ENCODE results near the gene MMS19.

Gene MMS19

DNA sequence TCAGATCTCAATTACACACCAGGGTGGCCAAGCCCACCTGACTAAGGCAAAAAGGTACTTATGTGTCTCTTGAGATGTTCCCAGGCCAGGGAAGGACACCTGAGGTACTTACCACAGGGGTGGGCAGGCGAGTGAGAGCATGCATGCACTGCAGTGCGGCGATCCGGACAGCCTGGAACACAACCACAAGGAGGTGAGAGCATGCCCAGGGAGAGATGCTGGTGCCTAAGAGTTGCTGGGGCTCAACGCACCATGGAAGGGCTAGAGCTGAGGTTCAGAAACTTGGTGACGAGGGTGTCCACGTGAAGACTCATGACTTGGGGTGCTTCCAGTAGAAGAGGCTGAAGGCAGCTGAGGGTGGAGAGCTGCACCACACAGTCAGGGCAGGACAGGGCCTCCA, 39.1 kb downstream of the MMS19 start:
- H3K36me3 ChIP-seq (ENCODE audit: control insufficient read depth, low read length), result peaks cover 95% of the 10 kb centered on the region
- H3K79me2 ChIP-seq (ENCODE audit: control insufficient read depth, low read length), result no peaks in the 10 kb centered on the region
- H3K27ac ChIP-seq (ENCODE audit: low read depth, low read length), result no peak overlapping the region
- TF ChIP-seq EZH2phosphoT487 (IDR thresholded peaks at IDR 0.05; ENCODE audit: borderline replicate concordance, low read length), result no peak
- TF ChIP-seq, protein P1, sequence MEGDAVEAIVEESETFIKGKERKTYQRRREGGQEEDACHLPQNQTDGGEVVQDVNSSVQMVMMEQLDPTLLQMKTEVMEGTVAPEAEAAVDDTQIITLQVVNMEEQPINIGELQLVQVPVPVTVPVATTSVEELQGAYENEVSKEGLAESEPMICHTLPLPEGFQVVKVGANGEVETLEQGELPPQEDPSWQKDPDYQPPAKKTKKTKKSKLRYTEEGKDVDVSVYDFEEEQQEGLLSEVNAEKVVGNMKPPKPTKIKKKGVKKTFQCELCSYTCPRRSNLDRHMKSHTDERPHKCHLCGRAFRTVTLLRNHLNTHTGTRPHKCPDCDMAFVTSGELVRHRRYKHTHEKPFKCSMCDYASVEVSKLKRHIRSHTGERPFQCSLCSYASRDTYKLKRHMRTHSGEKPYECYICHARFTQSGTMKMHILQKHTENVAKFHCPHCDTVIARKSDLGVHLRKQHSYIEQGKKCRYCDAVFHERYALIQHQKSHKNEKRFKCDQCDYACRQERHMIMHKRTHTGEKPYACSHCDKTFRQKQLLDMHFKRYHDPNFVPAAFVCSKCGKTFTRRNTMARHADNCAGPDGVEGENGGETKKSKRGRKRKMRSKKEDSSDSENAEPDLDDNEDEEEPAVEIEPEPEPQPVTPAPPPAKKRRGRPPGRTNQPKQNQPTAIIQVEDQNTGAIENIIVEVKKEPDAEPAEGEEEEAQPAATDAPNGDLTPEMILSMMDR (IDR thresholded peaks at IDR 0.05; ENCODE audit: low read depth, low read length, poor library complexity, severe bottlenecking), result no peak
- no peaks in the 10 kb centered on the region for H3K9me3 ChIP-seq (ENCODE audit: control insufficient read depth, insufficient read depth, low read length)
- no peak overlapping the region for H3K4me3 ChIP-seq (ENCODE audit: low read length)
- H3F3A ChIP-seq (ENCODE audit: control insufficient read depth, insufficient read depth), result 0 out of 2 replicates have a peak, but pooled peaks cover 3% of the 10 kb centered on the region
- no peaks in the 10 kb centered on the region for H3K4me1 ChIP-seq (ENCODE audit: control insufficient read depth, low read length)
- no peak overlapping the region for H3K4me2 ChIP-seq (ENCODE audit: low read length)
- no peaks in the 10 kb centered on the region for H3K9me2 ChIP-seq (replicated peaks; ENCODE audit: control insufficient read depth, low read length)
- H4K20me1 ChIP-seq (ENCODE audit: control insufficient read depth, insufficient read depth, low read depth, low read length), result no peaks in the 10 kb centered on the region
- no peaks in the 10 kb centered on the region for H3K27me3 ChIP-seq (ENCODE audit: control insufficient read depth, low read length)

- H3K9me3 ChIP-seq (ENCODE audit: control insufficient read depth, insufficient read depth, low read length), result no peaks in the 10 kb centered on the region
- H3K4me3 ChIP-seq (ENCODE audit: low read length), result no peak overlapping the region
- TF ChIP-seq EZH2phosphoT487 (IDR thresholded peaks at IDR 0.05; ENCODE audit: borderline replicate concordance, low read length), result no peak
- TF ChIP-seq, protein P1 (IDR thresholded peaks at IDR 0.05; ENCODE audit: low read depth, low read length, poor library complexity, severe bottlenecking), result no peak
- no peaks in the 10 kb centered on the region for H3K9me2 ChIP-seq (replicated peaks; ENCODE audit: control insufficient read depth, low read length)
- no peaks in the 10 kb centered on the region for H3K4me1 ChIP-seq (ENCODE audit: control insufficient read depth, low read length)
- no peak overlapping the region for H3K4me2 ChIP-seq (ENCODE audit: low read length)
- H4K20me1 ChIP-seq (ENCODE audit: control insufficient read depth, insufficient read depth, low read depth, low read length), result no peaks in the 10 kb centered on the region; the same call in 1 of the 2 replicates
- H3F3A ChIP-seq (ENCODE audit: control insufficient read depth, insufficient read depth), result no peaks in the 10 kb centered on the region
- H3K36me3 ChIP-seq (ENCODE audit: control insufficient read depth, low read length), result peaks cover 93% of the 10 kb centered on the region
- H3K79me2 ChIP-seq (ENCODE audit: control insufficient read depth, low read length), result peaks cover under 1% of the 10 kb centered on the region
- H3K27me3 ChIP-seq (ENCODE audit: control insufficient read depth, low read length), result no peaks in the 10 kb centered on the region
- H3K27ac ChIP-seq (ENCODE audit: low read depth, low read length), result no peak overlapping the region
Measured at GRCh38 chr10:97456686-97457065, 41.5 kb downstream of the MMS19 start.

- TF ChIP-seq, protein P1 (IDR thresholded peaks at IDR 0.05; ENCODE audit: low read depth, low read length, poor library complexity, severe bottlenecking), result no peak
- no peak for TF ChIP-seq EZH2phosphoT487 (IDR thresholded peaks at IDR 0.05; ENCODE audit: borderline replicate concordance, low read length)
- Histone ChIP-seq H3K4me3 (ENCODE audit: low read length) (no peak overlapping the region), H3K27me3 (ENCODE audit: control insufficient read depth, low read length) (no peaks in the 10 kb centered on the region), H3K9me3 (ENCODE audit: control insufficient read depth, insufficient read depth, low read length) (no peaks in the 10 kb centered on the region), H3F3A (ENCODE audit: control insufficient read depth, insufficient read depth) (no peaks in the 10 kb centered on the region), H3K4me1 (ENCODE audit: control insufficient read depth, low read length) (no peaks in the 10 kb centered on the region), H3K79me2 (ENCODE audit: control insufficient read depth, low read length) (peaks cover 6% of the 10 kb centered on the region), H3K27ac (ENCODE audit: low read depth, low read length) (no peak overlapping the region), H3K4me2 (ENCODE audit: low read length) (no peak overlapping the region), H3K36me3 (ENCODE audit: control insufficient read depth, low read length) (peaks cover 89% of the 10 kb centered on the region), H3K9me2 (replicated peaks; ENCODE audit: control insufficient read depth, low read length) (no peaks in the 10 kb centered on the region), H4K20me1 (ENCODE audit: control insufficient read depth, insufficient read depth, low read depth, low read length) (no peaks in the 10 kb centered on the region; the same call in 1 of the 2 replicates)
Measured at GRCh38 chr10:97456034-97456685, 42.1 kb downstream of the MMS19 start.
